Endothelial cell of umbilical vein (primary cell): ENCODE data around the gene MIS18A.

Experiments
- CTCF ChIP-seq, 2 donors: IDR thresholded peaks; 1 replicate in 1 of 2; 2 replicates in 1 of 2; pipeline ENCODE4 v1.5.1; 2011; ENCODE audit warnings: low read length in 2 of 2, mild to moderate bottlenecking in 2 of 2, moderate library complexity in 2 of 2, control low read depth in 1 of 2, inconsistent platforms in 1 of 2, low read depth in 1 of 2; ENCODE audit not compliant: insufficient read depth in 1 of 2; ENCODE audit errors: extremely low read depth in 1 of 2
- EZH2 ChIP-seq: IDR thresholded peaks from 2 replicates; pipeline ENCODE4 v1.6.1; 2012; ENCODE audit warnings: borderline replicate concordance, low read depth, mild to moderate bottlenecking, moderate library complexity, low read length, inconsistent platforms; ENCODE audit not compliant: severe bottlenecking
- GATA2 ChIP-seq: IDR thresholded peaks from 2 replicates; pipeline ENCODE4 v1.7.0; 2011; ENCODE audit warnings: low read depth, mild to moderate bottlenecking, moderate library complexity, mixed read lengths, low read length; ENCODE audit not compliant: insufficient read length, insufficient read depth
- JUN ChIP-seq: IDR thresholded peaks from 2 replicates; pipeline ENCODE4 v1.6.1; 2011; ENCODE audit warnings: borderline replicate concordance, low read depth; ENCODE audit not compliant: insufficient read length, insufficient read depth
- MYC ChIP-seq: IDR thresholded peaks from one replicate; pipeline ENCODE4 v1.6.1; 2011; ENCODE audit warnings: mild to moderate bottlenecking, low read depth, low read length
- POLR2A ChIP-seq: IDR thresholded peaks from 2 replicates; pipeline ENCODE4 v1.6.1; 2012; ENCODE audit warnings: low read depth, mild to moderate bottlenecking, control low read depth, low read length
- POLR2AphosphoS5 ChIP-seq: IDR thresholded peaks from 2 replicates; pipeline ENCODE4 v1.6.1; 2012; ENCODE audit warnings: low read depth, mild to moderate bottlenecking, control low read depth, low read length, moderate library complexity; ENCODE audit not compliant: insufficient read depth
- TF ChIP-seq, protein P1 (sequence below): IDR thresholded peaks from 2 replicates; pipeline ENCODE4 v1.6.1; 2011; ENCODE audit not compliant: insufficient read depth, insufficient read length

DNA sequence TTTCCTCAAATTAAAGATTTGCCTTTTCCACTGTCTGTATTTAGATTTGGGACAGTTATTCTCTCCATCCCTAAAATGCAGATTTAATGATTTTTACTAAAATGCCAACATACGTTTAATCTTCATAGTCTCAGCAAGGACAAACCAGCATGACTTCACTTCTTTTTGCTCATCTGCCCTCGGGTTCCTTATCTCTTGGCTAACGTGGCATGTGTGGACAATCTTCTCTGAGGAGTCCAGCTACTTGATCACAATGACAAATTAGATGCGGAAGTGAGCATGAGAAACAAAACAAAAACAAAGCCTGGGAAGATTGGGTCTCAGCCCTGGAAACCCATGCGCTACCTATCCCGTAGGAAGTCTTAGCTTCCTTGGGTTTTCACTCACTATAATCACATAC is 20.8 kb upstream of the MIS18A start:
- no peak for TF ChIP-seq EZH2
- no peak for TF ChIP-seq CTCF (IDR thresholded peaks at IDR 0.05; ENCODE audit: extremely low read depth in 1 of 2, insufficient read depth in 1 of 2, low read depth in 1 of 2, low read length in 2 of 2)
- TF ChIP-seq POLR2A: no peak
- TF ChIP-seq POLR2AphosphoS5: no peak
- no peak for TF ChIP-seq MYC
- no peak for TF ChIP-seq GATA2
- TF ChIP-seq, protein P1, sequence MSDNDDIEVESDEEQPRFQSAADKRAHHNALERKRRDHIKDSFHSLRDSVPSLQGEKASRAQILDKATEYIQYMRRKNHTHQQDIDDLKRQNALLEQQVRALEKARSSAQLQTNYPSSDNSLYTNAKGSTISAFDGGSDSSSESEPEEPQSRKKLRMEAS: no peak
- TF ChIP-seq JUN: no peak
